Measurements from ENCODE around the gene THOC5.
"Not testable (repeated sequence)": the region's sequence is repeated elsewhere in the genome, so short reads cannot be mapped to it uniquely, and the experiment has no call there.

The THOC5 gene

DNA sequence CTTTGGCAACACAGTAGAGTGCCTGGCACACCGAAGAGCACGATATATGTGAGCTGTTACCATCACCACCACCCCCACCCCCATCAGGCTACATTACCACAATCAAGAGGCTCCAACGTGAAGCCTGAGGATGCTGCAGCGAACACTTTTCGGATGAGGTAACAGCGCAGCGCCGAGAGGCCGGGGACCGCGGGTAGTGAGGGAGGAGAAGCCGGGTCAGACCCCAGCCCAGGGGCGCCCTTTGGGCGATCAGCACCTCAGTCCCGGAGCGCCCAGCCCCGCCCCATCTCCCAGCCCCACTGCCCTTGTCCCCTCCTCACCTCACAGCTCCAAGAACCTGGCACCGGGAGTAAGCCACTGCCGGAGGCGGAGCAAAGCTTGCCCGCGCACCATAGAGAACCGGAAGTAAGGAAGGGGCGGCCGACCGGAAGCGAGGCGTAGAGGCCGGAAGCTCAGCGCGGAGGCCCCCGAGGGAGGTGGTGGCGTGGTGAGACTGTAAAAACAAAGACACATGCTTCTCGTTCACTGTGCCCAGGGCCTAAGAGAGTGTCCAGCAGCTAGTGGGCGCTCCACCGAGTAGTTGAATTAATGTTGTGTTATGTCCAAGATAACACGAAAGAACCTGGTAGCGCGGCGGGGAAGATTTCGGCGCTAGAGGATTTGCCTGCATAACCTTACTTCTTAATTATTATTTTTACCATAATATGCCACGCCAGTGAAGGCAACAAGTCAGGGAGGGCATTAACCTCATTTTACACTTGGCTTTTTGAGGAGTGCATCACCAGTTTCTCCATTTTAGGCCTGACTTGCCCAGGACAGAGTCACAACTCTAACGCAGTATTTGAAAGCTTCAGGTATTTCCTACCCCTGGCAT, at the start of gene THOC5:
THOC5 (minus strand) TSS at position 407 of the 874 bp plus-strand sequence. CDS start 4,610 bp downstream, outside the sequence.
- DNase-seq: peak; percentile 89

DNA sequence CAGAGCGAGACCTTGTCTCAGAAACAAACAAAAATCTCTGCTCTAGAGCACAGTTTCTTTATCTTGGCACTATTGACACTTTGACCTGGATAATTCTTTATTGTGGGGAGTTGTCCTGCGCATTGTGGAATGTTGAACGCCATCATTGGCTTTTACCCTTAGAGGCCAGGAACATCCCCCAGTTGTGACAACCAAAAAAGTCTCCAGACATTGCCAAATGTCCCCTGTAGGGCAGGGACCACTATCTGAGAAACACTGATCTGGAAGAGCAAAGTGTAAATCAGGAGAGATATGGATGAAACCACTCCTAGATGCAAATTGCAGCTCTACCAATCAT, 45.1 kb upstream of the THOC5 start:
- DNase-seq: no peak

DNA sequence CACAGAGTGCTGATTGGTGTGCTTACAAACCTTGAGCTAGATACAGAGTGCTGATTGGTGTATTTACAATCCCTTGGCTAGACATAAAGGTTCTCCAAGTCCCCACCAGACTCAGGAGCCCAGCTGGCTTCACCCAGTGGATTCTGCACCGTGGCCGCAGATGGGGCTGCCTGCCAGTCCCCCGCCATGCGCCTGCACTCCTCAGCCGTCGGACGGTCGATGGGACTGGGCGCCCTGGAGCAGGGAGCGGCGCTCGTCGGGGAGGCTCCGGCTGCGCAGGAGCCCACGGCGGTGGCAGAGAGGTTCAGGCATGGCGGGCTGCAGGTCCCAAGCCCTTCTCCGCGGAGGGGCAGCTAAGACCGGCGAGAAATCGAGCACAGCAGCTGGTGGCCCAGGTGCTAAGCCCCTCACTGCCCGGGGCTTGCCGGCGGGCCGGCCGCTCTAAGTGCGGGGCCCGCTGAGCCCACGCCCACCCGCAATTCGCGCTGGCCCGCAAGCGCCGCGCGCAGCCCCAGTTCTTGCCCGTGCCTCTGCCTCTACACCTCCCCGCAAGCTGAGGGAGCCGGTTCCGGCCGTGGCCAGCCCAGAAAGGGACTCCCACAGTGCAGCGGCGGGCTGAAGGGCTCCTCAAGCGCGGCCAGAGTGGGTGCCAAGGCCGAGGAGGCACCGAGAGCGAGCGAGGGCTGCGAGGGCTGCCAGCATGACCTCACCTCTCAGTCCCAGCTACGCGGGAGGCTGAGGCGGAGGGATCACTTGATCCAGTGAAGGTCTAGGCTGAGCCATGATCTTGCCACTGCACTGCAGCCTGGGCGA, 44.5 kb upstream of the THOC5 start:
- not testable (repeated sequence) for DNase-seq

DNA sequence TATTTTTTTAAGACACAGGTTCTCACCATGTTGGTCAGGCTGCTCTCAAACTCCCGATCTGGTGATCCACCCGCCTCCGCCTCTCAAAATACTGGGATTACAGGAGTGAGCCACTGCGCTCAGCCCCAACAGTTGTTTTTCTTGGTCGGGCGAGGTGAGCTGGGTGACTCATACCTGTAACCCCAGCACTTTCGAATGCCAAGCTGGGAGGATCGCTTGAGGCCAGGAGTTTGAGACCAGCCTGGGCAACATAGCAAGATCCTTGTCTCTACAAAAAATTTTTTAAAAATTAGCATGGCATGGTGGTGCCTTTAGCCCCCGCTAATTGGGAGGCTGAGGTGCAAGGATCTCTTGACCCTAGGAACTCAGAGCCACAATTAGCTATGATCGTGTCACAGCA, 42.9 kb upstream of the THOC5 start:
- no peak for DNase-seq

DNA sequence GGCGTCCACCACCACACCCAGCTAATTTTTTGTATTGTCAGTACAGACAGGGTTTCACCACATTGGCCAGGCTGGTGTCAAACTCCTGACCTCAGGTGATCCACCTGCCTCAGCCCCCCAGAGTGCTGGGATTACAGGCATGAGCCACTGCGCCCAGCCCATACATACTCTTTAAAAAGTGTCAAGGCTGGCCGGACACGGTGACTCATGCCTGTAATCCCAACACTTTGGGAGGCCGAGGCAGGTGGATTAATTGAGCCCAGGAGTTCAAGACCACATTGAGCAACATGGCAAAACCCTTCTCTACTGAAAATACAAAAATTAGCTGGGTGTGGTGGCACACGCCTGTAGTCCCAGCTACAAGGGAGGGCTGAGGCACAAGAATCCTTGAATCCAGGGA, 40.9 kb upstream of the THOC5 start:
- DNase-seq: not testable (repeated sequence)

DNA sequence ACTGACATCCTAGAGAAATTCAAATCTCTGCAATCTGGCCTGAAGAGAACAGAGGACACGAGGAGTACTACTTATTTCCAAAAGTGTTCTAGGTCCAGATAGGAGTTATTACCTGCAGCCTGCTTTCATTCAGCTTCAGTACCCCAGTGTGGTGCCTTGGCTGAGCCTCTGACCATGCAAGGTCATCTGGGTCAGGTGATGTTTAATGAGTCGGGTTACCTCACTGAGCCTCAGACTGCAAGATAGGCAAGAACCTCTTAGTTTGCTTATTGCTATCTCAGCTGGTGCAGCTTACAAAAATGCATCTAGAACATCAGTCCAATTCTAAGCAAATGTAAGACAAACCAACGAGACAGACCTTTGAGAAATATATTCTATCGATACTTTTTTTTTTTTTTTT, 40.4 kb upstream of the THOC5 start:
- no peak for DNase-seq

DNA sequence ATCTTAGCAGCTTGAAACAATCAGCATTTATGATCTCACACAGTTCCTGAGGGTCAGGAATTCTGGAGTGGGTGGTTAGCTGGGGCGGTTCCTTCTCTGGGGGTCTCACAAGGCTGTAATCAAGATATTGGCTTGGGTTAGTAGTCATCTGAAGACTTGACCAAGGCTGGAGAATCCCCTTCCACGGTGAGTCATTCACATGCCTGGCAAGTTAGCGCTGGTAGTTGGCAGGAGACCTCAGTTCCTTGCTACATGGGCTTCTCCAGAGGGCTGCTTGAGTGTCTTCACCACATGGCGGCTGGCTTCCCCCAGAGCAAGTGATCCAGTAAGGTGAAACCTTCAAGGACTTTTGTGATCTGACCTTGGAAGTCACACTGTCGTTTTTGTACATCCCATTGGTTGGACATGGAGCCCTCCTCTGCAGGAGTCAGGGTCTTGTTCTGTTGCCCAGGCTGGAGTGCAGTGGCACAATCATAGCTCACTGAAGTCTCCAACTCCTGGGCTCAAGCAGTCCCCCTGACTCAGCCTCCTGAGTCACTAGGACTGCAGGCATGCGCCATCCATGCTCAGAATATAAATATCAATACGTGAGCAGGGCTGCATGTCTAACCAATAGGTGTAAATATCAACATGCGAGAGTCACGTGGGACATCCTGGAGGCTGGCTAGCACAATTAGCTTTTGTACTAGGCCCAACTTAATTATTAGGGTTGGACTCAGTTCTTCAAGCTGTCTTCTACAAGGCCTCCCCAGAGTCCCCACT, 34.6 kb upstream of the THOC5 start:
- DNase-seq: no peak

DNA sequence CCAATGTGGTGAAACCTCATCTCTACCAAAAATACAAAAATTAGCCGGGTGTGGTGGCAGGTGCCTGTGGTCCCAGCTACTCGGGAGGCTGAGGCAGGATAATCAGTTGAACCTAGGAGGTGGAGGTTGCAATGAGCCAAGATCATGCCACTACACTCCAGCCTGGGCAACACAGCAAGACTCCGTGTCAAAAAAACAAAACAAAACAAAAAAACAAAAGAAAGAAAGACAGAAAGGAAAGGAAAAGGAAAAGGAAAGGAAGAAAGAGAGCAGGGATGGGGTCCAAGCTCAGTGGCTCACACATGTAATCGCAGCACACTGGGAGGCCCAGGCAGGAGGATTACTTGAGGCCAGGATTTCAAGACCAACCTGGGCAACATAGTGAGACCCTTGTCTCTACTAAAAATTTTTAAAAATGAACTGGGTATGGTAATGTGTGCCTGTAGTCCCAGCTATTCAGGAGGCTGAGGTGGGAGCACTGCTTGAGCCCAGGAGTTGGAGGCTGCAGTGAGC, 32.7 kb upstream of the THOC5 start:
- DNase-seq: not testable (repeated sequence)

DNA sequence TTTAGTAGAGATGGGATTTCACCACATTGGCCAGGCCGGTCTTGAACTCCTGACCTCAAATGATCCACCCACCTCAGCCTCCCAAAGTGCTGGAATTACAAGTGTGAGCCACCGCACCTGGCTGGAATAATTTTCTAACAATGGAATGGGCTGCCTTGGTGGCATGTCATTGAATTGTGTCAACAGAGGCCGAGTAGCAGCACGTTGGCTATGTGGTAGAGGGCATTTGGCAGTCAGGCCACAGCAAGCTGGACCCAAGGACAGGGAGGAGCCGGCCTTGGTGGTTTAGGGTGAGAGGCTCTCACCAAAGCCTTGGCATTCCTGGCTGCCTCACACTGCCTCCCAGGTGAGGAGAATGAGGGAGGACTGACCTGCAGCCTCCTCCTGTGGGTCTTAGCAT, 31.4 kb upstream of the THOC5 start:
- DNase-seq: no peak

DNA sequence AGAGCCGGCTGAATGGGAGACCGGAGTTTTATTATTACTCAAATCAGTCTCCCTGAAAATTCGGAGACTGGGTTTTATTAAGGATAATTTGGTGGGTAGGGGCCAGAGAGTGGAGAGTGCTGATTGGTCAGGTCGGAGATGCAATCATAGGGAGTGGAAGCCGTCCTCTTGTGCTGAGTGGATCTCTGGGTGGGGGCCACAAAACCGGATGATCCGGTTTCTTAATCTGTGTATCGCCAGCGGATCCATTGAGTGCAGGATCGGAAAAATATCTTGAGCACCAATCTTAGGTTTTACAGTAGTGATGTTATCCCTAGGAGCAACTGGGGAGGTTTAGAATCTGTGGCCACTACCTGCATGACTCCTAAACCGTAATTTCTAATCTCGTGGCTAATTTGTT, 28.2 kb upstream of the THOC5 start:
- no peak for DNase-seq

DNA sequence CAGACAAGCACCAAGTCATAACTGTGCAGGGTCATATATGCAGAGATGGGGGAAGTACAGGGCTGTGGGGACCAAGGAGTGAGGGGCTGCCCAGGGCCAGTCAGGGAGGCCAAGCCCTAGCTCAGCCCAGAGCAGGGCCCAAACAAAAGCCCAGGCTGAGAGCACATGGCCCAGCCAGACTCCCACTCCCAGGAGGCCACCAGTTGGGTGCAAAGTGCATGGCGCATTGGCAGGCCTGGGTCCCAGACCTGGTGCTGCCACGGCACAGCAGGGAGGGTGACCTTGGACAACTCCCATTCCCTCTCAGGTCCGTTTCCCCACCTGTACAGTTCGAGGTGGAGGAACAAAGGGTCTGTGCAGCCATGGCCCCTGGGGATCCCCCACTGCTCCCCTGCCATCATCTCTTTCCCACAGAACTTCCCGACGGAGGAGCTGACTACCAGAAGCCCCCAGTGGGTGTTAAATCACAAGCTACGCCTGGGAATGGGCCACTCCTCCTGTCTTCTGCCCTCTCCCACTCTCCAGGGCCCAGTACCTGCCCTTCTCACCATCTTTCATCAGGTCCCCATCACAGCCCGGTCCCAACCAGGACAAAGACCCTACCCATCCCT, 26.7 kb upstream of the THOC5 start:
- peak; percentile 14 for DNase-seq

DNA sequence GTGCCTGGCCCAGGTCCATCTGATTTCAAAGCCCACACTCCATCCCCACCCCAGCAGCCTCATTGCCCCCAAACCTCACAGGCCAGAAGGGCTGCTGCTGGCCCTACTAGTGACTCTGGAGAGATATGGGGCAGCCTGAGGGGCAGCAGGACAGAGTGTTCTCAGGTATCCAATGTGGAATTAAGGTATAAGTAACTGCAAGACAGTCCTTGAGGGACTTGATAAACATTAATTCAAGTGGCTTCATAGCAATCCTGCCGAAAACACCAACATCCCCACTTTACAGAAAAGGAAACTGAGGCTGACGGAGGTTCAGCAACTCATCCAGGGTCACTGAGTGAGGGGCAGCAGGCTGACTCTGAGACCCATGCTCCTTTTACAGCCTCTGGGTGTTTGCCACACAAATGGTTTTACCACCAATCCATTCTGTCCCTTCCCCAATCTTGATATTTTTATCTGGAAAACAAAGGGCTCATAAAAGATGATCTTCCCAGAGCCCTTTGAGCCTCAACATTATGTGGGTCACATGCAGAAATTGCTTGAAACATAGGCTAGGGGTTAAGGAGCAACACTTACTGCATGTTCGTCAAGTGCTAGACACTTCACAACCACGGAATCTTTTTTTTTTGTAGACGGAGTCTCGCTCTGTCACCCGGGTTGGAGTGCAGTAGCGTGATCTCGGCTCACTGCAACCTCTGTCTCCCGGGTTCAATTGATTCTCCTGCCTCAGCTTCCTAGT, 25.1 kb upstream of the THOC5 start:
- no peak for DNase-seq

DNA sequence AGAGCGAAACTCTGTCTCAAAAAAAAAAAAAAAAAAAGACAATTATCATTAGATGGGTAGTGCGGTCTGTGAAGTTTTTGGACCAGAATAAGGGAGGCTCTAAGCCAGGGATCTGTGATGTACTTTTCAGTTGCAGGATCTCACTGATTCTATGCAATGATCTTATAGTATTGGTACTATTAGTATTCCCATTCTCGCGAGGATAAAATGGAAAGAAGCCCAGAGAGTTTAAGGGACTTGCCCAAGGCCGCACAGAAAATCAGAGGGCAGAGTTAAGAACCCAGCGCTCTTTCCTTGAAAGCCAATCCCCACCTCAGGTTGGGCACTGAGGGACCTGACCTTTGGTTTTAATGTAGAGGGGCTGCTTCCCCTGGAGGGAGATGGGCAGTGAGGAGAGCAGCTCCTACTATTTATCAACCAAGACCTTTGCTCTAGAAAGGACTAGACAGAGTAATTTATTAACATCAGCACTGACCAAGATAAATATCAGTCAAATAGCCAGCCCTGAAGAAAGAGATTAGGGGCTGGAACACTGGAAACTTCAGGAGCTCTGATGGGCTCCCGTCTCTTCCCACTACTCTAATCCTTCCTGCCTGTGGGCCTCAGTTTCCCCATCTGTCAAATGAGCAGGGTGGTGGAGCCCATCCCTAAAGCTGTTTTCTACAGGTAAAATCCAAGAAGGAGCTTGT, 21.3 kb upstream of the THOC5 start:
- no peak for DNase-seq

DNA sequence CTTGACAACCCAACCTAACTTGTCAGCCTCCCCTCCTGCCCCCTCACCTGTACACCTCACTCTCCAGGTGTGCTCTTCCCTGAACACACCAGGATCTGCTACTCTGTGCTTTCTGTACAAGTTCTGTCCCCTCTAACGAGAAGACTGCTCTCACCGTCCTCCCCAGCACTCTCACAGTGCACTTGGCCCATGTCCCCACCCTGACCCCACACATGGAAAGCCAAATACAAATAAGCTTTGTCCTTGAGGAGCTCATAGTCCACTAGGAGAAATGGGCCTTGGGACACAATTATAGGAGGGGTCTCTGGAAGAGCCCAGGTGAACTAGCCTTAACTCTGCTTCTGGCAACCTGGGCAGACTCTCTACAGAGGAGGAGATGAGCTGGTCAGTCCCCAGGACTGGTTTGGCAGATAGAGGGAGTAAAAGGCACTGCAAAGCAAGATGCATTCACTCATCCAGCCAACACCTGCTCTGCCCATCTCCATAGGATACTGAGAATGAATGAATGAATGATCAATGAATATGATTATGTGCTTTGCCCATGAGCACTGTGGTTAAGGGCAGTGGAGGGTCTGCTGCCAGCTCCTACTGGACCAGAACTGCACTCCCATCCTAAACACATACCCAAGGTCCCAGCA, 17.5 kb upstream of the THOC5 start:
- DNase-seq: no peak

DNA sequence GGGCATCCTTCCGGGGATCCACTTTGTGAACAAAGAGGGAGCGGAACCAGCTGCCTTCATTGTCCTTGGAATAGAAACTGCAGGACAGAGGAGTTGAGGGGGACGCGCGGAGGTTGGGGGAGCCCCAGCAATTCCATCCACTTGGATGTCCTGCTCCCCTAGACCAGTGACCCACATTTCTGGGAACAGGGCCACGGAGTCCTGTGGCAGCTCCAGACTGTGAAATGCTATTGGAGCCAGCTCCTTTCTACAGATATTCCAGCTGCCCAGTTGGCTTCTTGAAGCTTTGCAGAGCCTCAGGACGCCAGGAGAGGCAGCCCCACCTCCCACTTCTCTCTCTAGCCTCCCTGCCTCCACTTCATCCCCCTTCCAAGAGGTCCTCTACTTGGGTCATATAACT, 16.9 kb upstream of the THOC5 start:
- no peak for DNase-seq

DNA sequence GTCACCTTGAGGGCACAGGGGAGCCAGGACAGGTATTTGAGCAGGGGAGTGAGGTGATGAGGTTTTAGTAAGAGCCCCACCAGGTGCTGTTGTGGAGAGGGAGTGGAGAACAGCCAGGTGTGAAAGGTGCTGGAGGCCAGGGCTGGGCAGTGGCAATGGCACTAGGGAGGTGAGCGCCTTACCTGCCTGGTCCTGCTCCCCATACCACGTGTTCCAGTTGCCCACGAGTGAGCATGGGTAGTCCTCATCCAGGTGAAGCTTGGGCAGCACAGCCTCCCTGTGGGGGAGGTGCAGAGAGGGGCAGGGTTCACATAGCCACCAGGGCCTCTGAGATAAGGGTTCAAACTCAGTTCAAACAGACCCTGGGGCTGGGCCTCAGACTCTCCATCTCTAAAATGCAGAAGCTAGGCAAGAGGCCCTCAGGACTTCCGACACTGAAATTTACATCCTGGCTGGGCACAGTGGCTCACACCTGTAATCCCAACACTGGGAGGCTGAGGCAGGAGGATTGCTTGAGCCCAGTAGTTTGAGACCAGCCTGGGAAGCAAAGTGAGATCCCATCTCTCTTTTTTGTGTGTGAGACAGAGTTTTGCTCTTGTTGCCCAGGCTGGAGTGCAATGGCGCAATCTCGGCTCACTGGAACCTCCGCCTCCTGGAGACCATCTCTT, 15.6 kb upstream of the THOC5 start:
- no peak for DNase-seq

DNA sequence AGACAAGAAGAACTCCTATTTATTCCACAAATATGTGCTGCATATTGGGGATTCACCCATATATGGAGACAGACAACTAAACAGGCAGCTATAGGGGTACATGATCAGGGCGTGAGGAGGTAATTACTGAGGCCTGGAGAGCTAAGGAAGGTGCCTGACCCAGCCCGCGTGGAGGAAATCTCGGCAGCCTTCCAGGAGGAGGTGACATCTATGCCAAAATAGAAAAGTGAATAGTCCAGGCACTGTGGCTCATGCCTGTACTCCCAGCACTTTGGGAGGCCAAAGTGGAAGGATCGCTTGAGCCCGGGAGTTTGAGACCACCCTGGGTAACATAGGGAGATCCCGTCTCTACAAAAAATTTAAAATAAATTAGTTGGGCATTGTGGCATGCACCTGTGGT, 13.8 kb upstream of the THOC5 start:
- DNase-seq: no peak

DNA sequence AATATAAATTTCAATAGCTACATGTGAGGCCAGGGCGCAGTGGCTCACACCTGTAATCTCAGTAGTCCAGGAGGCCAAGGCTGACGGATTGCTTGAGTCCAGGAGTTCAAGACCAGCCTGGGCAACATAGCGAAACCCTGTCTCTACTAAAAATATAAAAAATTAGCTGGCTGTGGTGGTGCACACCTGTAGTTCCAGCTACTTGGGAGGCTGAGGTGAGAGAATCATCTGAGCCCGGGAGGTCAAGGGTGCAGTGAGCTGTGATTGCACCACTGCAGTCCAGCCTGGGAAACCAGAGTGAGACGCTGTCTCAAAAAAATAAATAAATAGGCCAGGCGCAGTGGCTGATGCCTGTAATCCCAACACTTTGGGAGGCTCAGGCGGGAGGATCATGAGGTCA, 13.0 kb upstream of the THOC5 start:
- not testable (repeated sequence) for DNase-seq

DNA sequence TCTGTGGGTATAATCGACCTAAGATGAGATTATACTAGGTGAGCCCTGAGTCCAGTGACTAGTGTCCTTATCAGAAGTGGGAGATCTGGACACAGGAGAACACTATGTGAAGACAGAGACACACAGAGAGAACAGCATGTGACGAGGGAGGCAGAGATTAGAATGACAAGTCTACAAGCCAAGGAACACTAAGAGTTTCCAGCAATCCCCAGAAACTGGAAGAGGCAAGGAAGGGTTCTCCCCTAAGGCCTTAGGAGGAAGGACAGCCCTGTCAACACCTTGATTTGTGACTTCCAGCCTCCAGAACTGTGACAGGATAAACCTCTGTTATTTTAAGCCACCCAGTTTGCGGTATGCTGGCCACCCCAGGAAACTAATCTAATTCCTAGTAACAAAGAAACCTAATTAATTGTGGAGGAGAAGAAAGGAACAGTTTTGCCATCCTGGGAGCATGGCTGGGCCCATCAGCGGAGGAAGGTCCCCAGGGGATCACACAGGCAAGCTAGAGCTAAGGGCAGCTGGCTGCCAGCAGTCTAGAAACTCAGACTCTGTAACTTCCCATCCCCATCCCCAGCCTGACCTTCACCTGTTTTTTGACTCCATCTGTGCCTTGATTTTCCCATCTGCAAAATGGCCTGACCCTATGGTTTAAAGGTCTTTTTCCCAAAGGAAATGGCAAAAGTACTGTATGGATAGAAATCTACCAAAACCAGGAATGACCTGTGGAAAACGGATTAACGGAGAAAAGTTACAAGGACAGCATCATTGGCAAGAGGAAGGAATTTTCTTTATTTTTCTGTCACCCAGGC, 10.3 kb upstream of the THOC5 start:
- DNase-seq: no peak
